ENCODE results near the gene SUGCT.

SUGCT gene

GRCh38 chr7:40865441-40866233 lies 730.8 kb downstream of the SUGCT start:
- TF ChIP-seq CTCF (IDR thresholded peaks at IDR 0.05; ENCODE audit: low read depth, low read length): no peak
- no peak for DNase-seq
- Histone ChIP-seq H3K36me3 (no peaks in the 10 kb centered on the region), H3K4me3 (ENCODE audit: low read depth, low read length) (no peak overlapping the region), H3K4me1 (no peaks in the 10 kb centered on the region), H3K9me3 (no peaks in the 10 kb centered on the region; the same call in none of the 2 replicates), H3K27me3 (no peaks in the 10 kb centered on the region)

GRCh38 chr7:40866601-40867000 lies 731.8 kb downstream of the SUGCT start:
- H3K9me3 ChIP-seq: no peaks in the 10 kb centered on the region; the same call in none of the 2 replicates
- no peaks in the 10 kb centered on the region for H3K4me1 ChIP-seq
- no peaks in the 10 kb centered on the region for H3K27me3 ChIP-seq
- no peak for TF ChIP-seq CTCF (IDR thresholded peaks at IDR 0.05; ENCODE audit: low read depth, low read length)
- no peaks in the 10 kb centered on the region for H3K36me3 ChIP-seq
- no peak for DNase-seq
- no peak overlapping the region for H3K4me3 ChIP-seq (ENCODE audit: low read depth, low read length)

- Histone ChIP-seq H3K27me3 (no peaks in the 10 kb centered on the region), H3K4me3 (ENCODE audit: low read depth, low read length) (no peak overlapping the region), H3K36me3 (no peaks in the 10 kb centered on the region), H3K4me1 (no peaks in the 10 kb centered on the region), H3K9me3 (no peaks in the 10 kb centered on the region; the same call in 1 of the 2 replicates)
- DNase-seq: no peak
- TF ChIP-seq CTCF (IDR thresholded peaks at IDR 0.05; ENCODE audit: low read depth, low read length): no peak
Observed at GRCh38 chr7:40870108-40870507, 735.3 kb downstream of the SUGCT start.

- Histone ChIP-seq H3K27me3 (no peaks in the 10 kb centered on the region), H3K4me1 (no peaks in the 10 kb centered on the region), H3K4me3 (ENCODE audit: low read depth, low read length) (no peak overlapping the region), H3K9me3 (no peaks in the 10 kb centered on the region; the same call in 1 of the 2 replicates), H3K36me3 (no peaks in the 10 kb centered on the region)
- no peak for DNase-seq
- TF ChIP-seq CTCF (IDR thresholded peaks at IDR 0.05; ENCODE audit: low read depth, low read length): no peak
Observed at GRCh38 chr7:40873248-40873647, 738.4 kb downstream of the SUGCT start.

- TF ChIP-seq CTCF (IDR thresholded peaks at IDR 0.05; ENCODE audit: low read depth, low read length): no peak
- no peak overlapping the region for H3K4me3 ChIP-seq (ENCODE audit: low read depth, low read length)
- no peaks in the 10 kb centered on the region for H3K27me3 ChIP-seq
- DNase-seq: no peak
- no peaks in the 10 kb centered on the region for H3K4me1 ChIP-seq
- no peaks in the 10 kb centered on the region for H3K36me3 ChIP-seq
- H3K9me3 ChIP-seq: no peaks in the 10 kb centered on the region
Observed at GRCh38 chr7:40874756-40875155, 740.0 kb downstream of the SUGCT start.

- no peak for DNase-seq
- no peak overlapping the region for H3K4me3 ChIP-seq (ENCODE audit: low read depth, low read length)
- TF ChIP-seq CTCF (IDR thresholded peaks at IDR 0.05; ENCODE audit: low read depth, low read length): no peak
- H3K4me1 ChIP-seq: no peaks in the 10 kb centered on the region
- H3K9me3 ChIP-seq: no peaks in the 10 kb centered on the region
- H3K36me3 ChIP-seq: no peaks in the 10 kb centered on the region
- H3K27me3 ChIP-seq: no peaks in the 10 kb centered on the region
Observed at GRCh38 chr7:40876601-40877000, 741.8 kb downstream of the SUGCT start.

Measured in BE2C (cell line).